HEK293 (cell line): ENCODE measurements around the gene CYP11A1.

Source experiments
- HOXD13 ChIP-seq: sonication (generic); formaldehyde crosslinking; IDR thresholded peaks from 2 replicates; pipeline ENCODE4 v1.8.0; 2022; ENCODE audit warnings: missing genetic modification reagents, borderline replicate concordance
- IKZF3 ChIP-seq: fragments of 450-650 bp; IDR thresholded peaks from 2 replicates; pipeline ENCODE4 v1.5.0; 2018; ENCODE audit warnings: missing biosample characterization, mild to moderate bottlenecking, missing genetic modification characterization, moderate library complexity
- SALL2 ChIP-seq: fragments of 450-650 bp; formaldehyde crosslinking; IDR thresholded peaks from 2 replicates; pipeline ENCODE4 v1.5.0; 2017; ENCODE audit warnings: missing biosample characterization, mild to moderate bottlenecking, missing genetic modification characterization, borderline replicate concordance
- WT1 ChIP-seq: fragments of 450-650 bp; formaldehyde crosslinking; IDR thresholded peaks from 2 replicates; pipeline ENCODE4 v1.5.1; 2016; ENCODE audit warnings: missing biosample characterization, missing genetic modification characterization
- ZNF132 ChIP-seq: fragments of 450-650 bp; formaldehyde crosslinking; IDR thresholded peaks from 2 replicates; pipeline ENCODE4 v1.5.1; 2017; ENCODE audit warnings: missing biosample characterization, missing genetic modification characterization, borderline replicate concordance
- ZNF133 ChIP-seq: fragments of 450-650 bp; formaldehyde crosslinking; IDR thresholded peaks from 2 replicates; pipeline ENCODE4 v1.5.1; 2016; ENCODE audit warnings: missing biosample characterization, missing genetic modification characterization
- ZNF140 ChIP-seq: fragments of 450-650 bp; formaldehyde crosslinking; IDR thresholded peaks from 2 replicates; pipeline ENCODE4 v1.5.1; 2016; ENCODE audit warnings: missing biosample characterization, missing genetic modification characterization
- ZNF174 ChIP-seq: fragments of 450-650 bp; formaldehyde crosslinking; IDR thresholded peaks from 2 replicates; pipeline ENCODE4 v1.5.0; 2017; ENCODE audit warnings: missing biosample characterization, mild to moderate bottlenecking, missing genetic modification characterization
- ZNF2 ChIP-seq: fragments of 450-650 bp; formaldehyde crosslinking; IDR thresholded peaks from 2 replicates; pipeline ENCODE4 v1.5.1; 2016; ENCODE audit warnings: missing biosample characterization, missing genetic modification characterization
- ZNF211 ChIP-seq: fragments of 450-650 bp; formaldehyde crosslinking; IDR thresholded peaks from 2 replicates; pipeline ENCODE4 v1.5.1; 2016; ENCODE audit warnings: low read depth, missing biosample characterization, missing genetic modification characterization
- ZNF473 ChIP-seq: fragments of 450-650 bp; formaldehyde crosslinking; IDR thresholded peaks from 2 replicates; pipeline ENCODE4 v1.5.1; 2017; ENCODE audit warnings: missing biosample characterization, missing genetic modification characterization
- ZNF501 ChIP-seq: fragments of 450-650 bp; formaldehyde crosslinking; IDR thresholded peaks from 2 replicates; pipeline ENCODE4 v1.5.1; 2016; ENCODE audit warnings: missing biosample characterization, missing genetic modification characterization
- ZNF555 ChIP-seq: fragments of 450-650 bp; formaldehyde crosslinking; conservative IDR thresholded peaks from 2 replicates; pipeline ENCODE4 v1.5.1; 2017; ENCODE audit warnings: missing biosample characterization, mild to moderate bottlenecking, missing genetic modification characterization, inconsistent platforms
- ZNF585B ChIP-seq: fragments of 450-650 bp; formaldehyde crosslinking; IDR thresholded peaks from 2 replicates; pipeline ENCODE4 v1.5.1; 2016; ENCODE audit warnings: missing biosample characterization, missing genetic modification characterization
- ZNF596 ChIP-seq: fragments of 450-650 bp; IDR thresholded peaks from 2 replicates; pipeline ENCODE4 v1.5.0; 2018; ENCODE audit warnings: missing biosample characterization, mild to moderate bottlenecking, missing genetic modification characterization, moderate library complexity
- ZNF623 ChIP-seq: fragments of 450-650 bp; formaldehyde crosslinking; IDR thresholded peaks from 2 replicates; pipeline ENCODE4 v1.5.1; 2016; ENCODE audit warnings: missing biosample characterization, missing genetic modification characterization
- ZNF624 ChIP-seq: fragments of 450-650 bp; formaldehyde crosslinking; IDR thresholded peaks from 2 replicates; pipeline ENCODE4 v1.5.1; 2017; ENCODE audit warnings: missing biosample characterization, missing genetic modification characterization
- ZNF629 ChIP-seq: fragments of 450-650 bp; formaldehyde crosslinking; IDR thresholded peaks from 2 replicates; pipeline ENCODE4 v1.5.1; 2017; ENCODE audit warnings: missing biosample characterization, missing genetic modification characterization
- ZNF677 ChIP-seq: fragments of 450-650 bp; IDR thresholded peaks from 2 replicates; pipeline ENCODE4 v1.5.0; 2018; ENCODE audit warnings: missing biosample characterization, mild to moderate bottlenecking, missing genetic modification characterization, moderate library complexity
- ZNF785 ChIP-seq: fragments of 450-650 bp; formaldehyde crosslinking; IDR thresholded peaks from 2 replicates; pipeline ENCODE4 v1.5.1; 2016; ENCODE audit warnings: missing biosample characterization, missing genetic modification characterization
- TF ChIP-seq, protein P1 (sequence below): fragments of 450-650 bp; formaldehyde crosslinking; IDR thresholded peaks from 2 replicates; pipeline ENCODE4 v1.5.0; 2017; ENCODE audit warnings: missing biosample characterization, missing genetic modification characterization, borderline replicate concordance
- TF ChIP-seq, protein P2 (sequence below): fragments of 450-650 bp; formaldehyde crosslinking; IDR thresholded peaks from 2 replicates; pipeline ENCODE4 v1.5.1; 2016; ENCODE audit warnings: missing biosample characterization, missing genetic modification characterization
- TF ChIP-seq, protein P3 (sequence below): fragments of 450-650 bp; formaldehyde crosslinking; IDR thresholded peaks from 2 replicates; pipeline ENCODE4 v1.5.1; 2016; ENCODE audit warnings: missing biosample characterization, missing genetic modification characterization
- TF ChIP-seq, protein P4 (sequence below): fragments of 450-650 bp; formaldehyde crosslinking; IDR thresholded peaks from 2 replicates; pipeline ENCODE4 v1.5.1; 2016; ENCODE audit warnings: missing biosample characterization, missing genetic modification characterization
- TF ChIP-seq, protein P5 (sequence below): fragments of 450-650 bp; formaldehyde crosslinking; IDR thresholded peaks from 2 replicates; pipeline ENCODE4 v1.5.1; 2017; ENCODE audit warnings: missing biosample characterization, mild to moderate bottlenecking, missing genetic modification characterization, moderate library complexity
- TF ChIP-seq, protein P6 (sequence below): fragments of 450-650 bp; IDR thresholded peaks from 2 replicates; pipeline ENCODE4 v1.5.1; 2018; ENCODE audit warnings: missing biosample characterization, mild to moderate bottlenecking, missing genetic modification characterization
- TF ChIP-seq, protein P7 (sequence below): fragments of 450-650 bp; IDR thresholded peaks from 2 replicates; pipeline ENCODE4 v1.5.1; 2018; ENCODE audit warnings: missing biosample characterization, missing genetic modification characterization

CYP11A1 gene

DNA sequence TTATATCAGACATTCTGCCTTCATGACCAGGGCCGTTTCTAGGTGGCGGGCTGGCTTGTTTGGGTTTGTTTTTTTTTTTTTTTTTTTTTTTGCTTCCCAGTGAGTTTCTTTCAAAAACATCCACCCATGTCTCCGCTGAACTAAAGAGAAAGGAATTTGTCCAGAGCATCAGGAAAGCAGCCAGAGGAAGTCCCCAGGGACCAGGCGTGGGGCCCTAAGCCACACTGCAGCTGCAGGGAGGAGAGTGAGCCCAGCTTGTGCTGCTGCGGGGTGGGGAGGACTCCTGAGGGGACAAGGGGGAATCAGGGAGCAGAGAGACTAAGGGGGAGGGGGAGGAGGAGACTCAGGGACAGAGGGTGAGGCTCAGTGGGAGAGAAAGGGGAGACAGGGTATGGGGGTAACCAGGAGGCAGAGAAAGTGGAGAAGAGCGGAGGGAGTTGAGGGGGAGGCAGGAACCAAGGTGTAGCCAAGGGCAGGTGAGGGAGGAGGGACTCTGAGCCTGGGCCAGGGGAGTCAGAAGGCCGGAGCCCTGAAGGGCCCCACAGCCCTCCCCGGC is 49.5 kb downstream of the CYP11A1 start (continued):
- TF ChIP-seq ZNF585B (tag by site-specific recombination) (no peak), ZNF132 (tag by site-specific recombination) (no peak), ZNF2 (no peak), IKZF3 (tag by site-specific recombination) (no peak), ZNF174 (no peak), ZNF133 (tag by site-specific recombination) (no peak), ZNF211 (tag by site-specific recombination) (no peak), ZNF624 (tag by site-specific recombination) (no peak), ZNF501 (tag by site-specific recombination) (no peak), HOXD13 (no peak), SALL2 (tag by site-specific recombination) (no peak), ZNF785 (tag by site-specific recombination) (peak; percentile 75; the same call in 1 of the 2 replicates), ZNF629 (peak; percentile 52; the same call in 1 of the 2 replicates), ZNF677 (no peak), ZNF555 (no peak), ZNF596 (no peak), ZNF140 (tag by site-specific recombination) (no peak), WT1 (tag by site-specific recombination) (no peak), ZNF623 (tag by site-specific recombination) (no peak), ZNF473 (tag by site-specific recombination) (no peak)
- TF ChIP-seq, protein P1, sequence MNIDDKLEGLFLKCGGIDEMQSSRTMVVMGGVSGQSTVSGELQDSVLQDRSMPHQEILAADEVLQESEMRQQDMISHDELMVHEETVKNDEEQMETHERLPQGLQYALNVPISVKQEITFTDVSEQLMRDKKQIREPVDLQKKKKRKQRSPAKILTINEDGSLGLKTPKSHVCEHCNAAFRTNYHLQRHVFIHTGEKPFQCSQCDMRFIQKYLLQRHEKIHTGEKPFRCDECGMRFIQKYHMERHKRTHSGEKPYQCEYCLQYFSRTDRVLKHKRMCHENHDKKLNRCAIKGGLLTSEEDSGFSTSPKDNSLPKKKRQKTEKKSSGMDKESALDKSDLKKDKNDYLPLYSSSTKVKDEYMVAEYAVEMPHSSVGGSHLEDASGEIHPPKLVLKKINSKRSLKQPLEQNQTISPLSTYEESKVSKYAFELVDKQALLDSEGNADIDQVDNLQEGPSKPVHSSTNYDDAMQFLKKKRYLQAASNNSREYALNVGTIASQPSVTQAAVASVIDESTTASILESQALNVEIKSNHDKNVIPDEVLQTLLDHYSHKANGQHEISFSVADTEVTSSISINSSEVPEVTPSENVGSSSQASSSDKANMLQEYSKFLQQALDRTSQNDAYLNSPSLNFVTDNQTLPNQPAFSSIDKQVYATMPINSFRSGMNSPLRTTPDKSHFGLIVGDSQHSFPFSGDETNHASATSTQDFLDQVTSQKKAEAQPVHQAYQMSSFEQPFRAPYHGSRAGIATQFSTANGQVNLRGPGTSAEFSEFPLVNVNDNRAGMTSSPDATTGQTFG = no peak
- TF ChIP-seq, protein P2, sequence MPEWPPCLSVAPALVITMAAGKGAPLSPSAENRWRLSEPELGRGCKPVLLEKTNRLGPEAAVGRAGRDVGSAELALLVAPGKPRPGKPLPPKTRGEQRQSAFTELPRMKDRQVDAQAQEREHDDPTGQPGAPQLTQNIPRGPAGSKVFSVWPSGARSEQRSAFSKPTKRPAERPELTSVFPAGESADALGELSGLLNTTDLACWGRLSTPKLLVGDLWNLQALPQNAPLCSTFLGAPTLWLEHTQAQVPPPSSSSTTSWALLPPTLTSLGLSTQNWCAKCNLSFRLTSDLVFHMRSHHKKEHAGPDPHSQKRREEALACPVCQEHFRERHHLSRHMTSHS (tag by site-specific recombination) = no peak
- TF ChIP-seq, protein P3, sequence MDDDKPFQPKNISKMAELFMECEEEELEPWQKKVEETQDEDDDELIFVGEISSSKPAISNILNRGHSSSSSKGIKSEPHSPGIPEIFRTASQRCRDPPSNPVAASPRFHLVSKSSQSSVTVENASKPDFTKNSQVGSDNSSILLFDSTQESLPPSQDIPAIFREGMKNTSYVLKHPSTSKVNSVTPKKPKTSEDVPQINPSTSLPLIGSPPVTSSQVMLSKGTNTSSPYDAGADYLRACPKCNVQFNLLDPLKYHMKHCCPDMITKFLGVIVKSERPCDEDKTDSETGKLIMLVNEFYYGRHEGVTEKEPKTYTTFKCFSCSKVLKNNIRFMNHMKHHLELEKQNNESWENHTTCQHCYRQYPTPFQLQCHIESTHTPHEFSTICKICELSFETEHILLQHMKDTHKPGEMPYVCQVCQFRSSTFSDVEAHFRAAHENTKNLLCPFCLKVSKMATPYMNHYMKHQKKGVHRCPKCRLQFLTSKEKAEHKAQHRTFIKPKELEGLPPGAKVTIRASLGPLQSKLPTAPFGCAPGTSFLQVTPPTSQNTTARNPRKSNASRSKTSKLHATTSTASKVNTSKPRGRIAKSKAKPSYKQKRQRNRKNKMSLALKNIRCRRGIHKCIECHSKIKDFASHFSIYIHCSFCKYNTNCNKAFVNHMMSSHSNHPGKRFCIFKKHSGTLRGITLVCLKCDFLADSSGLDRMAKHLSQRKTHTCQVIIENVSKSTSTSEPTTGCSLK = no peak
- TF ChIP-seq, protein P4, sequence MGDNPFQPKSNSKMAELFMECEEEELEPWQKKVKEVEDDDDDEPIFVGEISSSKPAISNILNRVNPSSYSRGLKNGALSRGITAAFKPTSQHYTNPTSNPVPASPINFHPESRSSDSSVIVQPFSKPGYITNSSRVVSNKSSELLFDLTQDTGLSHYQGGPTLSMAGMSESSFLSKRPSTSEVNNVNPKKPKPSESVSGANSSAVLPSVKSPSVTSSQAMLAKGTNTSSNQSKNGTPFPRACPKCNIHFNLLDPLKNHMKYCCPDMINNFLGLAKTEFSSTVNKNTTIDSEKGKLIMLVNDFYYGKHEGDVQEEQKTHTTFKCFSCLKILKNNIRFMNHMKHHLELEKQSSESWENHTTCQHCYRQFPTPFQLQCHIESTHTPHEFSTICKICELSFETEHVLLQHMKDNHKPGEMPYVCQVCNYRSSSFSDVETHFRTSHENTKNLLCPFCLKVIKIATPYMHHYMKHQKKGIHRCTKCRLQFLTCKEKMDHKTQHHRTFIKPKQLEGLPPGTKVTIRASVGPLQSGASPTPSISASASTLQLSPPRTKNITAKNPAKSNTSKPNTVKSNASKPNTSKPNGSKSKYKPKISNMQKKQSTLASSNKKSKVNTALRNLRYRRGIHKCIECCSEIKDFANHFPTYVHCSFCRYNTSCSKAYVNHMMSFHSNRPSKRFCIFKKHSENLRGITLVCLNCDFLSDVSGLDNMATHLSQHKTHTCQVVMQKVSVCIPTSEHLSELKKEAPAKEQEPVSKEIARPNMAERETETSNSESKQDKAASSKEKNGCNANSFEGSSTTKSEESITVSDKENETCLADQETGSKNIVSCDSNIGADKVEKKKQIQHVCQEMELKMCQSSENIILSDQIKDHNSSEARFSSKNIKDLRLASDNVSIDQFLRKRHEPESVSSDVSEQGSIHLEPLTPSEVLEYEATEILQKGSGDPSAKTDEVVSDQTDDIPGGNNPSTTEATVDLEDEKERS (tag by site-specific recombination) = no peak
- TF ChIP-seq, protein P5, sequence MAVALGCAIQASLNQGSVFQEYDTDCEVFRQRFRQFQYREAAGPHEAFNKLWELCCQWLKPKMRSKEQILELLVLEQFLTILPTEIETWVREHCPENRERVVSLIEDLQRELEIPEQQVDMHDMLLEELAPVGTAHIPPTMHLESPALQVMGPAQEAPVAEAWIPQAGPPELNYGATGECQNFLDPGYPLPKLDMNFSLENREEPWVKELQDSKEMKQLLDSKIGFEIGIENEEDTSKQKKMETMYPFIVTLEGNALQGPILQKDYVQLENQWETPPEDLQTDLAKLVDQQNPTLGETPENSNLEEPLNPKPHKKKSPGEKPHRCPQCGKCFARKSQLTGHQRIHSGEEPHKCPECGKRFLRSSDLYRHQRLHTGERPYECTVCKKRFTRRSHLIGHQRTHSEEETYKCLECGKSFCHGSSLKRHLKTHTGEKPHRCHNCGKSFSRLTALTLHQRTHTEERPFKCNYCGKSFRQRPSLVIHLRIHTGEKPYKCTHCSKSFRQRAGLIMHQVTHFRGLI (tag by site-specific recombination) = no peak
- TF ChIP-seq, protein P6, sequence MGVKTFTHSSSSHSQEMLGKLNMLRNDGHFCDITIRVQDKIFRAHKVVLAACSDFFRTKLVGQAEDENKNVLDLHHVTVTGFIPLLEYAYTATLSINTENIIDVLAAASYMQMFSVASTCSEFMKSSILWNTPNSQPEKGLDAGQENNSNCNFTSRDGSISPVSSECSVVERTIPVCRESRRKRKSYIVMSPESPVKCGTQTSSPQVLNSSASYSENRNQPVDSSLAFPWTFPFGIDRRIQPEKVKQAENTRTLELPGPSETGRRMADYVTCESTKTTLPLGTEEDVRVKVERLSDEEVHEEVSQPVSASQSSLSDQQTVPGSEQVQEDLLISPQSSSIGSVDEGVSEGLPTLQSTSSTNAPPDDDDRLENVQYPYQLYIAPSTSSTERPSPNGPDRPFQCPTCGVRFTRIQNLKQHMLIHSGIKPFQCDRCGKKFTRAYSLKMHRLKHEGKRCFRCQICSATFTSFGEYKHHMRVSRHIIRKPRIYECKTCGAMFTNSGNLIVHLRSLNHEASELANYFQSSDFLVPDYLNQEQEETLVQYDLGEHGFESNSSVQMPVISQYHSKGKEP = peak; percentile 78
- TF ChIP-seq, protein P7, sequence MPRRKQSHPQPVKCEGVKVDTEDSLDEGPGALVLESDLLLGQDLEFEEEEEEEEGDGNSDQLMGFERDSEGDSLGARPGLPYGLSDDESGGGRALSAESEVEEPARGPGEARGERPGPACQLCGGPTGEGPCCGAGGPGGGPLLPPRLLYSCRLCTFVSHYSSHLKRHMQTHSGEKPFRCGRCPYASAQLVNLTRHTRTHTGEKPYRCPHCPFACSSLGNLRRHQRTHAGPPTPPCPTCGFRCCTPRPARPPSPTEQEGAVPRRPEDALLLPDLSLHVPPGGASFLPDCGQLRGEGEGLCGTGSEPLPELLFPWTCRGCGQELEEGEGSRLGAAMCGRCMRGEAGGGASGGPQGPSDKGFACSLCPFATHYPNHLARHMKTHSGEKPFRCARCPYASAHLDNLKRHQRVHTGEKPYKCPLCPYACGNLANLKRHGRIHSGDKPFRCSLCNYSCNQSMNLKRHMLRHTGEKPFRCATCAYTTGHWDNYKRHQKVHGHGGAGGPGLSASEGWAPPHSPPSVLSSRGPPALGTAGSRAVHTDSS (tag by site-specific recombination) = no peak
